ENCODE data around the gene NEDD8. TPM values are rescaled to one million over a fixed set of nuclear protein-coding genes. Genes with fewer than 3 reads are reported as not detected.

NEDD8 gene
- total and polyA plus RNA-seq, 8 donors = 85.4 to 244 (median 166) TPM; not detected in 1

DNA sequence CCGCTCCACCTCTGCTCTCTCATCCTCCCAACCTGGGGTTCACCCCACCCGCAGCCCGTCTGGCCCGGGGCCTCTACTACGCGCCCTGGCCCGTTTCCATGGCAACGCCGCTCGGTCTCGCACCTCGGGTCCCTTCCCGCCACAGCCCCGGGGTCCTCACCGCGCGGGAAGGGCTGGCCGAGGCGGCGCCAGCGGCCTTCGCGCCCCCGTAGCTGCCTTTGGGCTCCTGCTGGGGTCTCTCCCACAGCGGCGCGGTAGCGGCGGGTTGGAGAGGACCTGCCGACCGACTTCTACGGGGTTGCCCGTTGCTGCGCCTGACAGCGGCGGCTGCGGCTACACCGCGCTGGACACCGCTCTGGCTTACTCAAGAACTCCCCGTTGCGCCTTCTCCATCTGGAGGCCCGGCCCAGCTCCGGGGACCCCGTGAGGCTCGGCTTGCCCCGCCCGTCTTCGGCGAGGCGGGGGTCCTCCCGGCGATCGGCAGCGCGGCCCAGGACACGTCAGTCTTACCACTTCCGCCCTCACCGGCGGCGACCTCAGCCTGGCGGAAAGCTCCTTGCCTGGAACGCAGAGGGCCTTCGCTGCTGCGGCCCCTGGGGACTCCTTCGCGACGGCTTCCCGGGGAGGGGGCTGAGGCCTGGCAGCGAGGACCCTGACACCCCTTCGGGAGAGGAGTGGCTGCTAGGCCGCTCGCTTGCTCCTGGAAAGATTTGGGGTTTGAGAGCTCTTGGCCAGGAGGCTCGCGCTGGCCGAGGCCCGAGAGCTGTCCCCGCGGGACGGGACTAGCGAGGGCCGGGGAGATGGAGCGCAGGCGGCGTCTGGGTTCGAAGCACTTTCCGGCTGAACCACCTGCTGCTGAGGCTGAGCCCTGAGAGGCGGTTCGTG, 36.7 kb downstream of the NEDD8 start, which contains the start of gene TM9SF1:
TSS of gene TM9SF1 (minus strand) at position 256 of the 885 bp plus-strand sequence. CDS start 422 bp downstream, outside the sequence.
- H3K4me1 ChIP-seq = peaks cover 24 to 68% (median 49%) of the 10 kb centered on the region in 4 donors
- 0 to 1% (median 1%) methylated on average over 43 to 89 of the region's 89 CpGs for WGBS, 5 donors
- peak within 1 kb of the TSS; percentile 93 to 99 (median 98) for H3K27ac ChIP-seq
- H3K27me3 ChIP-seq = no peaks in the 10 kb centered on the region
- TF ChIP-seq EP300 (IDR thresholded peaks at IDR 0.05) (no peak), POLR2AphosphoS5 (IDR thresholded peaks at IDR 0.05) (peak; percentile 82 to 96 (median 95)), POLR2A (IDR thresholded peaks at IDR 0.05) (peak in 2 of 4 donors; percentile 25 to 66)
- TF ChIP-seq, protein P1, sequence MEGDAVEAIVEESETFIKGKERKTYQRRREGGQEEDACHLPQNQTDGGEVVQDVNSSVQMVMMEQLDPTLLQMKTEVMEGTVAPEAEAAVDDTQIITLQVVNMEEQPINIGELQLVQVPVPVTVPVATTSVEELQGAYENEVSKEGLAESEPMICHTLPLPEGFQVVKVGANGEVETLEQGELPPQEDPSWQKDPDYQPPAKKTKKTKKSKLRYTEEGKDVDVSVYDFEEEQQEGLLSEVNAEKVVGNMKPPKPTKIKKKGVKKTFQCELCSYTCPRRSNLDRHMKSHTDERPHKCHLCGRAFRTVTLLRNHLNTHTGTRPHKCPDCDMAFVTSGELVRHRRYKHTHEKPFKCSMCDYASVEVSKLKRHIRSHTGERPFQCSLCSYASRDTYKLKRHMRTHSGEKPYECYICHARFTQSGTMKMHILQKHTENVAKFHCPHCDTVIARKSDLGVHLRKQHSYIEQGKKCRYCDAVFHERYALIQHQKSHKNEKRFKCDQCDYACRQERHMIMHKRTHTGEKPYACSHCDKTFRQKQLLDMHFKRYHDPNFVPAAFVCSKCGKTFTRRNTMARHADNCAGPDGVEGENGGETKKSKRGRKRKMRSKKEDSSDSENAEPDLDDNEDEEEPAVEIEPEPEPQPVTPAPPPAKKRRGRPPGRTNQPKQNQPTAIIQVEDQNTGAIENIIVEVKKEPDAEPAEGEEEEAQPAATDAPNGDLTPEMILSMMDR (IDR thresholded peaks at IDR 0.05) = no peak
- intact Hi-C loops (cut with DNase I; ENCODE audit: low total_unique reads) = no loop called here
- H3K4me3 ChIP-seq = peak within 1 kb of the TSS; percentile 84 to 99 (median 88)
- H3K9me3 ChIP-seq = no peaks in the 10 kb centered on the region
- DNase-seq = peak; percentile 89 to 97
- H3K36me3 ChIP-seq = peaks cover 0 to 41% (median 36%) of the 10 kb centered on the region in 4 donors

DNA sequence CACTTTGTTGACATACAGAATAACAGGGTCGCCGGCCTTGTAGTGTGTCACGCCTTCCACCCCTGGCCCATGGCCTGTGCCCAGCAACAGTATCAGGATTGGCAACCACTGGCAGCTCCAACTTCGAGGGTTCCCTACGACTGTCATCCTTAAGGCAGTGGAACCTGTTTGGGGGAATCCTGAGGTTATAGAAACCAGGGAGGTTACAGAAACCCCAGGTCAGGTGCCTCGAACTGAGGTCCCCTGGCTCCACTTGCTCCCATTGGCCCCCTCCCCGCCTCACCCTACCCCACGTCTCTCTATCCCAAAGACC, 37.3 kb downstream of the NEDD8 start:
- Histone ChIP-seq H3K9me3 (no peaks in the 10 kb centered on the region), H3K36me3 (peaks cover 0 to 42% (median 37%) of the 10 kb centered on the region in 4 donors), H3K27me3 (no peaks in the 10 kb centered on the region), H3K27ac (peak overlapping the region; percentile 93 to 99 (median 98)), H3K4me3 (peak overlapping the region; percentile 84 to 99 (median 88)), H3K4me1 (peaks cover 24 to 69% (median 49%) of the 10 kb centered on the region in 4 donors)
- DNase-seq = no peak
- no peak for TF ChIP-seq EP300 (IDR thresholded peaks at IDR 0.05)
- TF ChIP-seq, protein P1 (IDR thresholded peaks at IDR 0.05) = no peak
- TF ChIP-seq POLR2A (IDR thresholded peaks at IDR 0.05) = no peak
- no peak for TF ChIP-seq POLR2AphosphoS5 (IDR thresholded peaks at IDR 0.05)
- intact Hi-C loops (cut with DNase I; ENCODE audit: low total_unique reads) = no loop called here
- 15 to 46% (median 32%) methylated on average over 8 of the region's 8 CpGs for WGBS, 5 donors

DNA sequence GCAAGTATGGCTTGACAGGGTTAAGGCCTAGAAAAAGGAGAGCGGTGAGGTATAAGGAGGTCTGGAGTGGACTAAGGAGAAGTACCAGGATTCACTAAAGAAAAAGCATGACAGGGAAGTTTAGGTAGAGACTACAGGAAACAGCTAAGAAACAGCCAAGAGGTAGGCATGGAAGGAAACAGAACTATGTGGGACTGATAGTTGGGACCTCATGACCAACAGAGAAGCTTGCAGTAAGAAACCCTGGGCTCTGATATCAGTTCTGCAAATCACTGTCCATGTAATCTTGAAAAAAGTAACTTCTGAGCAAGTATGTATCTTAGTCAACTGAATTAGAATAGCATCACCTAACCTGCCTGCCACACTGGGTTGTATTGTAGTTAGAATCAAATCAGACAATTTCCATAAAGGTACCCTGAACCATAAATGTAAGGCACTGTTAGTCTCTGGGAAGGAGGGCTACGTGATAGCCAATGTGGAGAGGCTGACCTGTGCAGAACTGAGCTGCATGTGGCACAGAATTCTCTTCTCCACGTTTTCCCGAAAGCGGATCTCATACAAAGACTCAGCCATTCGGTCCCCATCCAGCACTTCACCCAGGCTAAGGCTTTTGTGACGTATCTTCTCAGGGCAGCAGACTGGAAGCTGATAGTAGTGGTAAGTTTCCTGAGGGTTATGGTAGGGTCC, 37.8 kb downstream of the NEDD8 start:
- peak overlapping the region; percentile 84 to 99 (median 88) for H3K4me3 ChIP-seq
- 62 to 83% (median 67%) methylated on average over 7 of the region's 7 CpGs for WGBS, 5 donors
- peaks cover 24 to 74% (median 53%) of the 10 kb centered on the region in 4 donors for H3K4me1 ChIP-seq
- TF ChIP-seq EP300 (IDR thresholded peaks at IDR 0.05) (no peak), POLR2AphosphoS5 (IDR thresholded peaks at IDR 0.05) (no peak), POLR2A (IDR thresholded peaks at IDR 0.05) (no peak)
- TF ChIP-seq, protein P1 (IDR thresholded peaks at IDR 0.05) = no peak
- peaks cover 0 to 43% (median 36%) of the 10 kb centered on the region in 4 donors for H3K36me3 ChIP-seq
- peak overlapping the region in 4 of 5 donors; percentile 96 to 99 (median 98) for H3K27ac ChIP-seq
- intact Hi-C loops (cut with DNase I; ENCODE audit: low total_unique reads) = no loop called here
- H3K9me3 ChIP-seq = no peaks in the 10 kb centered on the region
- DNase-seq = no peak
- H3K27me3 ChIP-seq = no peaks in the 10 kb centered on the region

DNA sequence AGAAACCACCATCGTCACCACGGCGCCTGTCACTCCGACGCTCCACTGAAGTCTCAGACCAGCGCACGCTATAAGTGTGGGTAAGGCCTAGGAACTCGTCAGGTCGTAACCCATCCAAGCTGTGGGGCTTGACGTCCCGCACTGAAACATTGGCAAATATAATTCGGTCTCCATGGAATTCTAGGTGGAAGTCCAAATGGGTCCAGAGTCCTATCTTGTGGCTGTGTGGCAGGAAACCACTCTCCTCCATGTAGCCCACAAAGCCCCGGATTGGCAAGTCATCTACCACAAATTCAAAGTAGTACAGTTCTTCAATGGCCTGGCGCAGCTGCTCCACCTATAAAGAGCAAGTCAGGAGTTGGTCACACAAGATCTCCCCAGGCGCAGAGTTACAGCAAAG, 39.2 kb downstream of the NEDD8 start:
- WGBS, 5 donors = 89 to 97% (median 97%) methylated on average over 15 of the region's 15 CpGs

More for the DNA sequence above, 39.2 kb downstream of the NEDD8 start:
- Histone ChIP-seq H3K27me3 (no peaks in the 10 kb centered on the region), H3K9me3 (no peaks in the 10 kb centered on the region), H3K36me3 (peaks cover 0 to 38% (median 33%) of the 10 kb centered on the region in 4 donors), H3K27ac (no peak overlapping the region), H3K4me3 (no peak overlapping the region), H3K4me1 (peaks cover 29 to 73% (median 59%) of the 10 kb centered on the region in 4 donors)
- TF ChIP-seq POLR2AphosphoS5 (IDR thresholded peaks at IDR 0.05) = no peak
- TF ChIP-seq, protein P1 (IDR thresholded peaks at IDR 0.05) = no peak
- TF ChIP-seq EP300 (IDR thresholded peaks at IDR 0.05) = no peak
- no peak for TF ChIP-seq POLR2A (IDR thresholded peaks at IDR 0.05)
- no peak for DNase-seq
- intact Hi-C loops (cut with DNase I; ENCODE audit: low total_unique reads) = no loop called here
